Stimulated activated CD8-positive, alpha-beta memory T cell treated with anti-CD3 and anti-CD28 coated beads, Interleukin-15, amount 100 ng/mL, for 24 hours (primary cell): ENCODE results near the gene MATN4.

Source experiments
- DNase-seq: peaks from one replicate; pipeline ENCODE4 v3.0.0-alpha.2; 2020; ENCODE audit warnings: low read depth

The MATN4 gene

GRCh38 chr20:45248609-45249008 is 59.5 kb downstream of the MATN4 start:
- no peak for DNase-seq

GRCh38 chr20:45247865-45248264 is 60.2 kb downstream of the MATN4 start:
- DNase-seq, result no peak

- DNase-seq, result no peak
Observed at GRCh38 chr20:45246109-45246508, 62.0 kb downstream of the MATN4 start.
